ENCODE measurements around the gene CNBD2.

DNA sequence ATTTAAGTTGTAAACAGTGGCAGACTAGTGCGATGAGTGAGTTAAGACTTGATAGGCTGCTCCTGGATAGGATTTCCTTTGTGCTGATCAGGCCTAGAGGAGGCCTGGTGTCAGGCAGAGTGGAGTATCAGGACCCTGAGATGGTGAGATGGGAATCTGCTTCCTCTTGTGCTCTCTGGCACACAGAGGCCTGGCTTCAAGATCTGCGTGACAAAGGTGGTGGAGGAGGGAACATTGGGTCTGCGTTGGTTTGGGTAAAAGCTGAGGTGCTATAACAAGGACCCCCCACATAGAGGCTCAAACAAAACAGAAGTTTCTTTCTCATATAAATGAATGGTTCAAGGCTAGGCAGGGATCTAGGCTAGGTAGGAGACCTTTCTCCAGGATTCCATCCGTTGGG is 34.3 kb upstream of the CNBD2 start:
- TF ChIP-seq, protein P1, sequence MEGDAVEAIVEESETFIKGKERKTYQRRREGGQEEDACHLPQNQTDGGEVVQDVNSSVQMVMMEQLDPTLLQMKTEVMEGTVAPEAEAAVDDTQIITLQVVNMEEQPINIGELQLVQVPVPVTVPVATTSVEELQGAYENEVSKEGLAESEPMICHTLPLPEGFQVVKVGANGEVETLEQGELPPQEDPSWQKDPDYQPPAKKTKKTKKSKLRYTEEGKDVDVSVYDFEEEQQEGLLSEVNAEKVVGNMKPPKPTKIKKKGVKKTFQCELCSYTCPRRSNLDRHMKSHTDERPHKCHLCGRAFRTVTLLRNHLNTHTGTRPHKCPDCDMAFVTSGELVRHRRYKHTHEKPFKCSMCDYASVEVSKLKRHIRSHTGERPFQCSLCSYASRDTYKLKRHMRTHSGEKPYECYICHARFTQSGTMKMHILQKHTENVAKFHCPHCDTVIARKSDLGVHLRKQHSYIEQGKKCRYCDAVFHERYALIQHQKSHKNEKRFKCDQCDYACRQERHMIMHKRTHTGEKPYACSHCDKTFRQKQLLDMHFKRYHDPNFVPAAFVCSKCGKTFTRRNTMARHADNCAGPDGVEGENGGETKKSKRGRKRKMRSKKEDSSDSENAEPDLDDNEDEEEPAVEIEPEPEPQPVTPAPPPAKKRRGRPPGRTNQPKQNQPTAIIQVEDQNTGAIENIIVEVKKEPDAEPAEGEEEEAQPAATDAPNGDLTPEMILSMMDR (IDR thresholded peaks at IDR 0.05): no peak
- TF ChIP-seq POLR2A (IDR thresholded peaks at IDR 0.05) (no peak), EP300 (IDR thresholded peaks at IDR 0.05) (no peak)
